Measurements from ENCODE around the gene DMXL1. TPM values are rescaled to one million over a fixed set of nuclear protein-coding genes. Genes with fewer than 3 reads are reported as not detected.
A peak's percentile ranks its signal among the peaks of the same experiment; 100 is the strongest.
"Not testable (repeated sequence)": the region's sequence is repeated elsewhere in the genome, so short reads cannot be mapped to it uniquely, and the experiment has no call there.

The DMXL1 gene
- polyA plus RNA-seq, 3 donors: 8.2 to 10.7 (median 8.9) TPM

GRCh38 chr5:119239826-119240225 is 168.9 kb downstream of the DMXL1 start:
- not testable (repeated sequence) for H3K27ac ChIP-seq (ENCODE audit: low read depth, low read length)
- 87 to 96% (median 94%) methylated on average over 3 of the region's 3 CpGs for WGBS, 3 donors

- 92 to 97% (median 94%) methylated on average over 3 of the region's 3 CpGs for WGBS, 3 donors
- no peak overlapping the region for H3K27ac ChIP-seq (ENCODE audit: low read depth, low read length)
Measured at GRCh38 chr5:119243888-119244287, 173.0 kb downstream of the DMXL1 start.

- H3K27ac ChIP-seq (ENCODE audit: low read depth, low read length): no peak overlapping the region
- WGBS, 3 donors: 90% methylated on average over 7 of the region's 7 CpGs
Measured at GRCh38 chr5:119250946-119251901, 180.3 kb downstream of the DMXL1 start.

DNA sequence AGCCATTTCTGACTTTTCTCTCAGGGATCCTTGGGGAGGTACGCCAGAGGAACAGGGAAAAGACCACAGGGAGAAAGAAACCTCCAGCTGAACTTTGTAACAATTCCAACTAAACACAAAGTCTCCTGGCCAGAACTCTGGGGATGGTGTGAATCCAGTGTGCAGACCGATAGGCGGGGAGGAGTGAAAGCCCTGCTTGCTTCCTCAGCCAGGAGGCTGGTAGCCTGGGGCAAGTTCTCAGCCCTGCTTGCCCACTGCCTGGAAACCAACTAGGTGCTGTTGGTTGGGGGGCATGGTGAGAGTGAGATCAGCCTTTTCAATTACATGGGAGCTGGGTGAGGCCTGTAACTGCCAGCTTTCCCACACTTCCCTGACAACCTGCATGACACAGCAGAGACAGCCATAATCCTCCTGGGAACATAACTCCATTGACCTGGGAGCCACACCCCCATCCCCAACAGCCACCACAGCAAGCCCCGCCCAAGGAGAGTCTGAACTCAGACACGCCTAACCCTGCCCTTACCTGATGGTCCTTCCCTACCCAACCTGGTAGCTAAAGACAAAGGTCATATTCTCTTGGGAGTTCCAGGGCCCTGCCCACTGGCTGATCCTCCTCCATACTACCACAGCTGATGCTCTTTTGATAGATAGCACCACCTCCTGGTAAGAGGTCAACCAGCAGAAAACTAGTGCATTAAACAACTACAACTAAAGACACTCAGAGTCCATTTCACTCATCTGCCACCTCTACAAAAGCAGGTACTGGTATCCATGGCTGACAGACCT is 184.9 kb downstream of the DMXL1 start:
- no peak overlapping the region for H3K27ac ChIP-seq (ENCODE audit: low read depth, low read length)
- WGBS, 3 donors: 90 to 92% (median 91%) methylated on average over 5 of the region's 5 CpGs

GRCh38 chr5:119257613-119258012 is 186.7 kb downstream of the DMXL1 start:
- 92 to 94% (median 94%) methylated on average over 3 of the region's 3 CpGs for WGBS, 3 donors
- no peak overlapping the region for H3K27ac ChIP-seq (ENCODE audit: low read depth, low read length)

DNA sequence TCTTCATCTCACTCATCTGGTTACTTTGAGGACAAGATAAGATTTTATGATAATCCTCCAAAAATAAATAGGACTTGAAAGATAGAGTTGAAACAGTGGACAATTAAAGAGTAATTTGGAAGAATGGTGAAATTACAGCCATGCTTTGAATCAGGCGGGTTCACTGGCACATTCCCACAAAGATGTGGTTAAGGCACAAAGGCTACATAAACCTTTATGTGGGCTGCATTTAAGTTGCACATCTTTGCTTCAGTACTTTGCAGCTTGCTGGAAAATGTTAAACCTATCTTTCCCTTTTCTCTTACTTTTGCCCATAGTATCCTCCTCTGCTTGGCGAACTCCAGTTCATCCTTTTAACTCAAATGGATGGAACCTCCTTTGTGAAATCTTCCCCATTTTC is 192.8 kb downstream of the DMXL1 start:
- WGBS, 3 donors: 88 to 98% (median 90%) methylated on average over 2 of the region's 2 CpGs
- no peak overlapping the region for H3K27ac ChIP-seq (ENCODE audit: low read depth, low read length)

GRCh38 chr5:119264186-119264585 is 193.3 kb downstream of the DMXL1 start:
- 0 to 1% (median 0%) methylated on average over 1 of the region's 1 CpG for WGBS, 3 donors
- H3K27ac ChIP-seq (ENCODE audit: low read depth, low read length): no peak overlapping the region

DNA sequence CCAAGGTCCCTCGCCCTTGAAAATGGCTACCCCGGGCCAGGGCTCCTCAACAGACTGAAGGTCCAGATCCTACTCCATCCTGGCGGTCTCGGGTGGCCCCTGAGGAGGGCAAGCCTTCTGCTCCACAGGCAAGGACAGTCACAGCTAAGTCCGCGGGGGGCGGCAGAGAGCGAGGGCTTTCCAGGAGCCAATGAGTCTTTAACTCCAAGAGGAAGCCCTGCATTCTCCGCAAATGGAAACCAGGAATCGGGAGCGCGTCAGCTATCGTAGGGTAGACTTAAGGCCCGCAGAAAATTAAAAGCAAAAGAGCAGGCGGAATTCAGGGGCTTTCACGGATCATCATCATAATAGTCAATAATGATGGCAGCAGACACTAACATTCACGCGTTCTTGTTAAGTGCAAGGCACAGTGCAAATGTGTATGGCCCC is 197.1 kb downstream of the DMXL1 start:
- 3 to 5% (median 4%) methylated on average over 18 of the region's 18 CpGs for WGBS, 3 donors
- no peak overlapping the region for H3K27ac ChIP-seq (ENCODE audit: low read depth, low read length)

- WGBS, 3 donors: 0% methylated on average over 63 to 65 of the region's 65 CpGs
Measured at GRCh38 chr5:119268387-119269060, 197.6 kb downstream of the DMXL1 start.

GRCh38 chr5:119269061-119269944 is 198.4 kb downstream of the DMXL1 start:
- WGBS, 3 donors: 2 to 8% (median 6%) methylated on average over 24 of the region's 24 CpGs
- peak overlapping the region; percentile 33 for H3K27ac ChIP-seq (ENCODE audit: low read depth, low read length)

More at GRCh38 chr5:119268387-119269060, 197.6 kb downstream of the DMXL1 start:
- H3K27ac ChIP-seq (ENCODE audit: low read depth, low read length): peak overlapping the region; percentile 33

GRCh38 chr5:119270121-119270565 is 199.3 kb downstream of the DMXL1 start:
- no peak overlapping the region for H3K27ac ChIP-seq (ENCODE audit: low read depth, low read length)
- 38 to 59% (median 52%) methylated on average over 5 of the region's 5 CpGs for WGBS, 3 donors

GRCh38 chr5:119270960-119271757 is 200.3 kb downstream of the DMXL1 start:
- 44 to 66% (median 62%) methylated on average over 6 of the region's 6 CpGs for WGBS, 3 donors
- H3K27ac ChIP-seq (ENCODE audit: low read depth, low read length): no peak overlapping the region

GRCh38 chr5:119271758-119272730 is 201.2 kb downstream of the DMXL1 start:
- no peak overlapping the region for H3K27ac ChIP-seq (ENCODE audit: low read depth, low read length)
- 37 to 78% (median 77%) methylated on average over 2 of the region's 2 CpGs for WGBS, 3 donors

- WGBS, 3 donors: 32 to 44% (median 42%) methylated on average over 9 of the region's 9 CpGs
Measured at GRCh38 chr5:119273391-119273839, 202.5 kb downstream of the DMXL1 start.

GRCh38 chr5:119274030-119274766 is 203.3 kb downstream of the DMXL1 start:
- H3K27ac ChIP-seq (ENCODE audit: low read depth, low read length): no peak overlapping the region
- 41 to 60% (median 60%) methylated on average over 5 of the region's 5 CpGs for WGBS, 3 donors

More at GRCh38 chr5:119273391-119273839, 202.5 kb downstream of the DMXL1 start:
- no peak overlapping the region for H3K27ac ChIP-seq (ENCODE audit: low read depth, low read length)

All from adipose tissue (tissue), 3 donors.